GM23338 (cell line): ENCODE data around the gene FAM131A. TPM values are rescaled to one million over a fixed set of nuclear protein-coding genes. Genes with fewer than 3 reads are reported as not detected.

ENCODE experiments used
- CREB1 ChIP-seq: fragments of 250-450 bp; sonication (Bioruptor Pico); IDR thresholded peaks from 2 replicates; pipeline ENCODE4 v1.5.0; 2020; ENCODE audit warnings: low read depth, mild to moderate bottlenecking, moderate library complexity
- CTCF ChIP-seq, 2 experiments: fragments of 200-600 bp in 1 of 2; sonication (generic) in 1 of 2; conservative IDR thresholded peaks; 2 replicates each; pipeline versions ENCODE4 v1.5.1 to v1.6.1; 2016 to 2017; ENCODE audit warnings: antibody characterized with exemption in 2 of 2, low read depth in 2 of 2, mild to moderate bottlenecking in 2 of 2, moderate library complexity in 1 of 2
- EZH2phosphoT487 ChIP-seq: fragments of 200-600 bp; sonication (generic); IDR thresholded peaks from one replicate; pipeline ENCODE4 v1.8.1; 2018; ENCODE audit warnings: antibody characterized with exemption; ENCODE audit not compliant: unreplicated experiment
- JUNB ChIP-seq: IDR thresholded peaks from one replicate; pipeline ENCODE4 v1.6.1; 2016; ENCODE audit warnings: antibody characterized with exemption; ENCODE audit not compliant: unreplicated experiment
- POLR2AphosphoS5 ChIP-seq: IDR thresholded peaks from 2 replicates; pipeline ENCODE4 v1.6.1; 2016; ENCODE audit warnings: antibody characterized with exemption, low read depth
- REST ChIP-seq: IDR thresholded peaks from one replicate; pipeline ENCODE4 v1.6.1; 2018; ENCODE audit warnings: antibody characterized with exemption; ENCODE audit not compliant: unreplicated experiment
- ZNF331 ChIP-seq: fragments of 250-450 bp; sonication (Bioruptor Pico); IDR thresholded peaks from 2 replicates; pipeline ENCODE4 v1.5.0; 2020; ENCODE audit warnings: low read depth, mild to moderate bottlenecking, moderate library complexity
- polyA plus RNA-seq: library from polyadenylated mRNA; unstranded; fragments of >200 nt; fragmentation: Nextera tagmentation; extraction: Ambion mirVana; gene quantifications from 2 replicates; pipeline ENCODE4 v1.2.1, GENCODE V29; 2016
- total RNA-seq: library from RNA; depleted of rRNA; stranded (reverse); fragments of >200 nt; shearing (Covaris generic); gene quantifications from 2 replicates; pipeline ENCODE4 v1.2.3, GENCODE V29; 2014
- TF ChIP-seq, protein P1 (sequence below): fragments of 250-450 bp; sonication (Bioruptor Pico); IDR thresholded peaks from 2 replicates; pipeline ENCODE4 v1.5.0; 2020; ENCODE audit warnings: mild to moderate bottlenecking, moderate library complexity

Gene FAM131A
- total and polyA plus RNA-seq, 2 experiments from 2014 or later, result 6.7 to 31.8 TPM

DNA sequence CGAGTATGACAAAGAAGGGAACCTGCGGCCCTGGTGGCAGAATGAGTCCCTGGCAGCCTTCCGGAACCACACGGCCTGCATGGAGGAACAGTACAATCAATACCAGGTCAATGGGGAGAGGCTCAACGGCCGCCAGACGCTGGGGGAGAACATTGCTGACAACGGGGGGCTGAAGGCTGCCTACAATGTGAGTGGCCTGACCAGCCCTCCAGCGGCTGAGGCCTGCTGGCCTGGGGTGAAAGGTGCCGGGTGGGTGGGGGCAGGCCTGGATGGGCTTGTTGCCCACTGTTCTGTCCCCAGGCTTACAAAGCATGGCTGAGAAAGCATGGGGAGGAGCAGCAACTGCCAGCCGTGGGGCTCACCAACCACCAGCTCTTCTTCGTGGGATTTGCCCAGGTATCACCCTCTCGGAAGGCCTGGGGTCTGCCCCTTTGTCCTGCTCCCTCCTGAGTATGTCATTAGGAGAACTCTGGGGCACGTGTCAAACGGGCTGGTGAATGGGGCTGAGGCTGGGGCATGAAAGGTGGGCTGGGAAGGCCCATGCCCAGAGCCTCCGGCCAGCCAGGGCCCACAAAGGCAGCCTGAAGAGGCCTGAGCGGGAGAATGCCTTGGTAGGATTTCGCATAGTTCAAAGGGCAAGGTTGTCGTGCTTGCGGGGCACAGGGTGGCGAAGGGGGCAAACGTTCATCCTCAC lies 46.2 kb upstream of the FAM131A start (continued):
- TF ChIP-seq, protein P1, sequence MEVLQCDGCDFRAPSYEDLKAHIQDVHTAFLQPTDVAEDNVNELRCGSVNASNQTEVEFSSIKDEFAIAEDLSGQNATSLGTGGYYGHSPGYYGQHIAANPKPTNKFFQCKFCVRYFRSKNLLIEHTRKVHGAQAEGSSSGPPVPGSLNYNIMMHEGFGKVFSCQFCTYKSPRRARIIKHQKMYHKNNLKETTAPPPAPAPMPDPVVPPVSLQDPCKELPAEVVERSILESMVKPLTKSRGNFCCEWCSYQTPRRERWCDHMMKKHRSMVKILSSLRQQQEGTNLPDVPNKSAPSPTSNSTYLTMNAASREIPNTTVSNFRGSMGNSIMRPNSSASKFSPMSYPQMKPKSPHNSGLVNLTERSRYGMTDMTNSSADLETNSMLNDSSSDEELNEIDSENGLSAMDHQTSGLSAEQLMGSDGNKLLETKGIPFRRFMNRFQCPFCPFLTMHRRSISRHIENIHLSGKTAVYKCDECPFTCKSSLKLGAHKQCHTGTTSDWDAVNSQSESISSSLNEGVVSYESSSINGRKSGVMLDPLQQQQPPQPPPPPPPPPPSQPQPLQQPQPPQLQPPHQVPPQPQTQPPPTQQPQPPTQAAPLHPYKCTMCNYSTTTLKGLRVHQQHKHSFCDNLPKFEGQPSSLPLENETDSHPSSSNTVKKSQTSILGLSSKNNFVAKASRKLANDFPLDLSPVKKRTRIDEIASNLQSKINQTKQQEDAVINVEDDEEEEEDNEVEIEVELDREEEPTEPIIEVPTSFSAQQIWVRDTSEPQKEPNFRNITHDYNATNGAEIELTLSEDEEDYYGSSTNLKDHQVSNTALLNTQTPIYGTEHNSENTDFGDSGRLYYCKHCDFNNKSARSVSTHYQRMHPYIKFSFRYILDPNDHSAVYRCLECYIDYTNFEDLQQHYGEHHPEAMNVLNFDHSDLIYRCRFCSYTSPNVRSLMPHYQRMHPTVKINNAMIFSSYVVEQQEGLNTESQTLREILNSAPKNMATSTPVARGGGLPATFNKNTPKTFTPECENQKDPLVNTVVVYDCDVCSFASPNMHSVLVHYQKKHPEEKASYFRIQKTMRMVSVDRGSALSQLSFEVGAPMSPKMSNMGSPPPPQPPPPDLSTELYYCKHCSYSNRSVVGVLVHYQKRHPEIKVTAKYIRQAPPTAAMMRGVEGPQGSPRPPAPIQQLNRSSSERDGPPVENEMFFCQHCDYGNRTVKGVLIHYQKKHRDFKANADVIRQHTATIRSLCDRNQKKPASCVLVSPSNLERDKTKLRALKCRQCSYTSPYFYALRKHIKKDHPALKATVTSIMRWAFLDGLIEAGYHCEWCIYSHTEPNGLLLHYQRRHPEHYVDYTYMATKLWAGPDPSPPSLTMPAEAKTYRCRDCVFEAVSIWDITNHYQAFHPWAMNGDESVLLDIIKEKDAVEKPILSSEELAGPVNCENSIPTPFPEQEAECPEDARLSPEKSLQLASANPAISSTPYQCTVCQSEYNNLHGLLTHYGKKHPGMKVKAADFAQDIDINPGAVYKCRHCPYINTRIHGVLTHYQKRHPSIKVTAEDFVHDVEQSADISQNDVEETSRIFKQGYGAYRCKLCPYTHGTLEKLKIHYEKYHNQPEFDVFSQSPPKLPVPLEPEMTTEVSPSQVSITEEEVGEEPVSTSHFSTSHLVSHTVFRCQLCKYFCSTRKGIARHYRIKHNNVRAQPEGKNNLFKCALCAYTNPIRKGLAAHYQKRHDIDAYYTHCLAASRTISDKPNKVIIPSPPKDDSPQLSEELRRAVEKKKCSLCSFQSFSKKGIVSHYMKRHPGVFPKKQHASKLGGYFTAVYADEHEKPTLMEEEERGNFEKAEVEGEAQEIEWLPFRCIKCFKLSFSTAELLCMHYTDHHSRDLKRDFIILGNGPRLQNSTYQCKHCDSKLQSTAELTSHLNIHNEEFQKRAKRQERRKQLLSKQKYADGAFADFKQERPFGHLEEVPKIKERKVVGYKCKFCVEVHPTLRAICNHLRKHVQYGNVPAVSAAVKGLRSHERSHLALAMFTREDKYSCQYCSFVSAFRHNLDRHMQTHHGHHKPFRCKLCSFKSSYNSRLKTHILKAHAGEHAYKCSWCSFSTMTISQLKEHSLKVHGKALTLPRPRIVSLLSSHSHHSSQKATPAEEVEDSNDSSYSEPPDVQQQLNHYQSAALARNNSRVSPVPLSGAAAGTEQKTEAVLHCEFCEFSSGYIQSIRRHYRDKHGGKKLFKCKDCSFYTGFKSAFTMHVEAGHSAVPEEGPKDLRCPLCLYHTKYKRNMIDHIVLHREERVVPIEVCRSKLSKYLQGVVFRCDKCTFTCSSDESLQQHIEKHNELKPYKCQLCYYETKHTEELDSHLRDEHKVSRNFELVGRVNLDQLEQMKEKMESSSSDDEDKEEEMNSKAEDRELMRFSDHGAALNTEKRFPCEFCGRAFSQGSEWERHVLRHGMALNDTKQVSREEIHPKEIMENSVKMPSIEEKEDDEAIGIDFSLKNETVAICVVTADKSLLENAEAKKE (CRISPR knock-in tag), result no peak
- TF ChIP-seq JUNB (no peak), CTCF (conservative IDR thresholded peaks at IDR 0.05; ENCODE audit: low read depth in 2 of 2) (no peak), EZH2phosphoT487 (no peak), REST (no peak), POLR2AphosphoS5 (no peak), ZNF331 (CRISPR knock-in tag) (no peak), CREB1 (CRISPR knock-in tag) (no peak)
